Measurements from ENCODE around the gene BDH2. TPM values are rescaled to one million over a fixed set of nuclear protein-coding genes. Genes with fewer than 3 reads are reported as not detected.

The BDH2 gene
- polyA plus RNA-seq, 5 donors, result 91.9 to 148 (median 141) TPM

GRCh38 chr4:103091601-103092223, 7.9 kb downstream of the BDH2 start:
- DNase-seq, result peak; percentile 31 to 46

GRCh38 chr4:103089481-103089880, 10.2 kb downstream of the BDH2 start:
- no peak for DNase-seq

GRCh38 chr4:103086551-103086950, 13.1 kb downstream of the BDH2 start:
- no peak for DNase-seq

- DNase-seq, result no peak
These were observed 14.0 kb downstream of the BDH2 start for GRCh38 chr4:103085555-103086196.

GRCh38 chr4:103079621-103080020, 20.0 kb downstream of the BDH2 start:
- no peak for DNase-seq

GRCh38 chr4:103076747-103077347, 22.8 kb downstream of the BDH2 start, which contains the start of gene SLC9B2:
Gene SLC9B2 (minus strand): TSS chr4:103076761. CDS start chr4:103067550, 9,211 bp downstream.
- DNase-seq, result peak in 1 of 2 donors; percentile 56

GRCh38 chr4:103075894-103076746, 23.5 kb downstream of the BDH2 start:
- peak; percentile 42 to 67 for DNase-seq

- no peak for DNase-seq
These were observed 24.2 kb downstream of the BDH2 start for GRCh38 chr4:103075435-103075893.

- DNase-seq, result no peak
These were observed 24.7 kb downstream of the BDH2 start for GRCh38 chr4:103074744-103075434.

GRCh38 chr4:103073792-103074438, 25.7 kb downstream of the BDH2 start:
- DNase-seq, result no peak

GRCh38 chr4:103067841-103068547, 31.6 kb downstream of the BDH2 start:
- DNase-seq, result no peak

GRCh38 chr4:103060453-103061148, 39.0 kb downstream of the BDH2 start:
- DNase-seq, result no peak

- no peak for DNase-seq
These were observed 45.6 kb downstream of the BDH2 start for GRCh38 chr4:103054030-103054429.

GRCh38 chr4:103052779-103053178, 46.9 kb downstream of the BDH2 start:
- DNase-seq, result no peak

- DNase-seq, result no peak
These were observed 47.5 kb downstream of the BDH2 start for GRCh38 chr4:103052145-103052544.

- no peak for DNase-seq
These were observed 48.7 kb downstream of the BDH2 start for GRCh38 chr4:103050736-103051436.

GRCh38 chr4:103046416-103047290, 53.0 kb downstream of the BDH2 start:
- peak; percentile 3 to 15 for DNase-seq

- DNase-seq, result no peak
These were observed 55.5 kb downstream of the BDH2 start for GRCh38 chr4:103044183-103044582.
